SK-N-SH (cell line): Measurements from ENCODE around the gene S100A6. TPM values are rescaled to one million over a fixed set of nuclear protein-coding genes. Genes with fewer than 3 reads are reported as not detected.
A peak's percentile ranks its signal among the peaks of the same experiment; 100 is the strongest.

Experiments
- CTCF ChIA-PET: fragments of 300-600, 350-600 bp; formaldehyde crosslinking; extraction: SDS; loops from one replicate; lab custom pipeline; 2021; lab: Yijun Ruan, JAX
- POLR2A ChIA-PET: fragments of 350-600 bp; sonication (Branson Sonifier 250); formaldehyde crosslinking; extraction: SDS; loops from one replicate; lab custom pipeline; 2020; ENCODE audit warnings: antibody characterized with exemption, inconsistent platforms; lab: Yijun Ruan, JAX
- DNase-seq: peaks from one replicate; pipeline ENCODE4 v3.0.0; 2012
- H2AFZ ChIP-seq: fragments of 200-600 bp; sonication (generic); 2 replicates; pipeline ENCODE4 v1.8.1; 2016; ENCODE audit warnings: antibody characterized with exemption, mild to moderate bottlenecking, low read depth
- H3F3A ChIP-seq: fragments of 200-600 bp; sonication (generic); replicated peaks from 2 replicates; pipeline ENCODE3; 2016; ENCODE audit warnings: antibody characterized with exemption, mild to moderate bottlenecking; ENCODE audit not compliant: insufficient read depth
- H3K27ac ChIP-seq, 2 experiments: fragments of 200-500 bp in 1 of 2; fragments of 200-600 bp in 1 of 2; sonication (Bioruptor generic) in 1 of 2; sonication (generic), shearing (Covaris generic) in 1 of 2; 2 replicates each; pipeline versions ENCODE4 v1.5.1 to v1.6.1; 2014 to 2016; ENCODE audit warnings: low read depth in 2 of 2, inconsistent platforms in 1 of 2, low read length in 1 of 2, mild to moderate bottlenecking in 1 of 2, mixed read lengths in 1 of 2
- H3K27me3 ChIP-seq: fragments of 200-600 bp; sonication (generic), shearing (Covaris generic); 2 replicates; pipeline ENCODE4 v1.6.1; 2016; ENCODE audit warnings: mixed run types; ENCODE audit not compliant: insufficient read depth
- H3K36me3 ChIP-seq, 2 experiments: fragments of 200-500 bp in 1 of 2; fragments of 200-600 bp in 1 of 2; sonication (Bioruptor generic) in 1 of 2; sonication (generic) in 1 of 2; replicated peaks in 1 of 2; 2 replicates each; pipeline versions ENCODE3 to v1.5.1; 2014 to 2016; ENCODE audit warnings: low read length in 1 of 2, mild to moderate bottlenecking in 1 of 2; ENCODE audit not compliant: insufficient read depth in 2 of 2, control insufficient read depth in 1 of 2
- H3K4me1 ChIP-seq, 2 experiments: fragments of 200-500 bp in 1 of 2; fragments of 200-600 bp in 1 of 2; sonication (Bioruptor generic) in 1 of 2; sonication (generic), shearing (Covaris generic) in 1 of 2; 2 replicates each; pipeline versions ENCODE4 v1.5.1 to v1.6.1; 2014 to 2016; ENCODE audit warnings: low read depth in 1 of 2, low read length in 1 of 2, mixed run types in 1 of 2; ENCODE audit not compliant: insufficient read depth in 2 of 2, control insufficient read depth in 1 of 2
- H3K4me2 ChIP-seq: fragments of 200-600 bp; sonication (generic), shearing (Covaris generic); 2 replicates; pipeline ENCODE4 v1.6.1; 2017; ENCODE audit warnings: mixed run types
- H3K4me3 ChIP-seq, 2 experiments: fragments of 200-500 bp in 1 of 2; fragments of 200-600 bp in 1 of 2; sonication (Bioruptor generic) in 1 of 2; sonication (generic), shearing (Covaris generic) in 1 of 2; 2 replicates each; pipeline versions ENCODE4 v1.5.1 to v1.8.1; 2014 to 2016; ENCODE audit warnings: low read depth in 2 of 2, inconsistent platforms in 1 of 2, low read length in 1 of 2, mild to moderate bottlenecking in 1 of 2, mixed read lengths in 1 of 2, moderate library complexity in 1 of 2
- H3K79me2 ChIP-seq: fragments of 200-600 bp; sonication (generic); 2 replicates; pipeline ENCODE4 v1.8.1; 2017; ENCODE audit warnings: mild to moderate bottlenecking; ENCODE audit not compliant: insufficient read depth
- H3K9ac ChIP-seq: fragments of 200-600 bp; sonication (generic); 2 replicates; pipeline ENCODE4 v1.6.1; 2017; ENCODE audit warnings: mixed run types
- H3K9me2 ChIP-seq: fragments of 200-600 bp; sonication (generic); 2 replicates; pipeline ENCODE4 v1.6.1; 2017; ENCODE audit warnings: mixed run types
- H3K9me3 ChIP-seq: fragments of 200-600 bp; sonication (generic); 2 replicates; pipeline ENCODE4 v1.6.1; 2017; ENCODE audit warnings: mixed run types, mild to moderate bottlenecking, moderate library complexity
- H4K20me1 ChIP-seq: fragments of 200-600 bp; sonication (generic); 2 replicates; pipeline ENCODE4 v1.6.1; 2017; ENCODE audit warnings: mild to moderate bottlenecking, mixed run types; ENCODE audit not compliant: insufficient read depth
- CHD2 ChIP-seq: fragments of 150-350 bp; IDR thresholded peaks from 2 replicates; pipeline ENCODE4 v1.6.1; 2018; ENCODE audit warnings: low read length; ENCODE audit not compliant: partially characterized antibody
- CTCF ChIP-seq: fragments of 200-600 bp; sonication (generic); IDR thresholded peaks from 2 replicates; pipeline ENCODE4 v1.6.1; 2017; ENCODE audit warnings: antibody characterized with exemption, mild to moderate bottlenecking, moderate library complexity
- ELF1 ChIP-seq: IDR thresholded peaks from 2 replicates; pipeline ENCODE4 v1.4.0; 2012
- FOSL2 ChIP-seq: IDR thresholded peaks from 2 replicates; pipeline ENCODE4 v1.4.0; 2012; ENCODE audit warnings: low read depth, mild to moderate bottlenecking, moderate library complexity, borderline replicate concordance
- FOXM1 ChIP-seq: IDR thresholded peaks from 2 replicates; pipeline ENCODE4 v1.4.0; 2012; ENCODE audit warnings: low read depth, mild to moderate bottlenecking
- GATA2 ChIP-seq: sonication (generic); formaldehyde crosslinking; IDR thresholded peaks from 2 replicates; pipeline ENCODE4 v1.5.0; 2020; ENCODE audit warnings: mild to moderate bottlenecking, missing genetic modification reagents
- IRF3 ChIP-seq: fragments of 150-350 bp; IDR thresholded peaks from 2 replicates; pipeline ENCODE4 v1.6.1; 2016; ENCODE audit warnings: mild to moderate bottlenecking, low read depth, low read length
- MAX ChIP-seq: IDR thresholded peaks from 2 replicates; pipeline ENCODE4 v1.4.0; 2012; ENCODE audit warnings: low read depth
- MXI1 ChIP-seq: IDR thresholded peaks from 2 replicates; pipeline ENCODE4 v1.6.1; 2012; ENCODE audit warnings: mild to moderate bottlenecking, low read depth, low read length, improper control_type of control experiment
- NFIC ChIP-seq: IDR thresholded peaks from 2 replicates; pipeline ENCODE4 v1.4.0; 2012; ENCODE audit warnings: borderline replicate concordance
- PBX3 ChIP-seq: IDR thresholded peaks from 2 replicates; pipeline ENCODE4; 2012
- POLR2AphosphoS5 ChIP-seq: IDR thresholded peaks from 2 replicates; pipeline ENCODE4 v1.6.1; 2012; ENCODE audit warnings: low read depth, low read length
- RCOR1 ChIP-seq: fragments of 150-350 bp; IDR thresholded peaks from 2 replicates; pipeline ENCODE4 v1.6.1; 2017; ENCODE audit warnings: antibody characterized with exemption, low read length
- REST ChIP-seq: IDR thresholded peaks from 2 replicates; pipeline ENCODE4 v1.6.1; 2012; ENCODE audit warnings: mild to moderate bottlenecking, low read depth, low read length, moderate library complexity
- RFX5 ChIP-seq: IDR thresholded peaks from 2 replicates; pipeline ENCODE4 v1.6.1; 2012; ENCODE audit warnings: mild to moderate bottlenecking, improper control_type of control experiment, low read length
- SIN3A ChIP-seq: IDR thresholded peaks from 2 replicates; pipeline ENCODE4 v1.6.1; 2012; ENCODE audit warnings: low read depth, mild to moderate bottlenecking, low read length, moderate library complexity, borderline replicate concordance
- TCF12 ChIP-seq: IDR thresholded peaks from 2 replicates; pipeline ENCODE4 v1.4.0; 2012
- USF2 ChIP-seq: fragments of 150-350 bp; IDR thresholded peaks from 2 replicates; pipeline ENCODE4 v1.6.1; 2017; ENCODE audit warnings: antibody characterized with exemption, low read length, low read depth, borderline replicate concordance
- YY1 ChIP-seq: IDR thresholded peaks from 2 replicates; pipeline ENCODE4 v1.4.0; 2012; ENCODE audit warnings: low read depth, mild to moderate bottlenecking
- whole genome bisulfite sequencing: methylation state at CpG from one replicate; pipeline ENCODE4 v1.1.6; 2017; ENCODE audit warnings: low lambda C conversion rate; 5-methylcytosine and 5-hydroxymethylcytosine counted together
- polyA plus RNA-seq, 3 experiments: library from polyadenylated mRNA; depleted of rRNA; stranded (reverse); fragments of >200 nt; gene quantifications; 2 replicates each; pipeline ENCODE4 v1.2.3, GENCODE V29; 2012

S100A6 gene
- polyA plus RNA-seq, 1 of the 3 experiments (the other 2 are of a cell fraction): 895 TPM

GRCh38 chr1:153527023-153527682 is 8.6 kb downstream of the S100A6 start:
- Histone ChIP-seq H3K27me3 (no peaks in the 10 kb centered on the region), H3K9me2 (no peaks in the 10 kb centered on the region), H2AFZ (no peak overlapping the region), H3K9ac (no peak overlapping the region), H3K79me2 (no peaks in the 10 kb centered on the region), H4K20me1 (no peaks in the 10 kb centered on the region), H3K36me3 (peaks cover 0 to 6% of the 10 kb centered on the region in 2 experiments), H3K27ac (no peak overlapping the region), H3K4me3 (no peak overlapping the region), H3K9me3 (no peaks in the 10 kb centered on the region), H3K4me2 (no peak overlapping the region), H3K4me1 (peaks cover 13 to 20% of the 10 kb centered on the region in 2 experiments), H3F3A (peaks cover 21% of the 10 kb centered on the region)
- DNase-seq: no peak
- ChIA-PET POLR2A (no interaction called here), CTCF (interaction anchor here (2.1 to 4.7 kb wide), 4 partner anchors 16 to 45 kb away, joined by 5 to 26 read pairs (median 16); partner anchors contain the start of gene S100A2)
- TF ChIP-seq CHD2 (no peak), POLR2AphosphoS5 (no peak), GATA2 (CRISPR knock-in tag) (no peak), IRF3 (no peak), RFX5 (no peak), NFIC (no peak), ELF1 (no peak), CTCF (no peak), USF2 (no peak), PBX3 (no peak), RCOR1 (no peak)
- WGBS: 85% methylated on average over 8 of the region's 8 CpGs

- no peaks in the 10 kb centered on the region for H3K27me3 ChIP-seq
- H2AFZ ChIP-seq: no peak overlapping the region; the same call in 1 of the 2 replicates
- CTCF ChIA-PET: interaction anchor here (0.9 to 4.7 kb wide), 9 partner anchors 15 to 173 kb away, joined by 3 to 26 read pairs (median 5); partner anchors contain the start of gene S100A2
- H3K4me1 ChIP-seq: peaks cover 7 to 21% of the 10 kb centered on the region in 2 experiments; a peak in 3 of 4 replicates
- POLR2A ChIA-PET: interaction anchor here (2.2 kb wide), 1 partner anchor 9 kb away, joined by 8 read pairs; the partner anchor contains the start of gene S100A6
- peaks cover 11% of the 10 kb centered on the region for H3F3A ChIP-seq
- H3K4me2 ChIP-seq: no peak overlapping the region
- H4K20me1 ChIP-seq: no peaks in the 10 kb centered on the region
- no peak for DNase-seq
- H3K36me3 ChIP-seq: peaks cover 0 to 6% of the 10 kb centered on the region in 2 experiments
- H3K9me2 ChIP-seq: no peaks in the 10 kb centered on the region
- no peak overlapping the region for H3K4me3 ChIP-seq
- H3K27ac ChIP-seq: peak overlapping the region in 1 of 2 experiments; percentile 34; a peak in 1 of 4 replicates
- no peaks in the 10 kb centered on the region for H3K79me2 ChIP-seq
- 78% methylated on average over 7 of the region's 8 CpGs for WGBS
- no peak overlapping the region for H3K9ac ChIP-seq
- no peaks in the 10 kb centered on the region for H3K9me3 ChIP-seq
- TF ChIP-seq TCF12 (no peak), GATA2 (CRISPR knock-in tag) (peak; percentile 64), FOXM1 (no peak), REST (no peak), YY1 (no peak), MAX (peak; percentile 36; the same call in 1 of the 2 replicates), FOSL2 (no peak), SIN3A (no peak), MXI1 (peak; percentile 22; the same call in 1 of the 2 replicates)
These were observed 9.7 kb downstream of the S100A6 start for GRCh38 chr1:153526132-153526543.
